Stimulated activated CD4-positive, alpha-beta T cell treated with anti-CD3 and anti-CD28 coated beads, TNF-alpha, amount 100 ng/mL, for 48 hours (primary cell): Measurements from ENCODE around the gene SRPK3.
A peak's percentile ranks its signal among the peaks of the same experiment; 100 is the strongest.
"Not testable (repeated sequence)": the region's sequence is repeated elsewhere in the genome, so short reads cannot be mapped to it uniquely, and the experiment has no call there.

Source experiments
- DNase-seq, 3 donors: peaks; one replicate each; pipeline ENCODE4 v3.0.0-alpha.2; 2020; ENCODE audit warnings: low read depth in 3 of 3

The SRPK3 gene

DNA sequence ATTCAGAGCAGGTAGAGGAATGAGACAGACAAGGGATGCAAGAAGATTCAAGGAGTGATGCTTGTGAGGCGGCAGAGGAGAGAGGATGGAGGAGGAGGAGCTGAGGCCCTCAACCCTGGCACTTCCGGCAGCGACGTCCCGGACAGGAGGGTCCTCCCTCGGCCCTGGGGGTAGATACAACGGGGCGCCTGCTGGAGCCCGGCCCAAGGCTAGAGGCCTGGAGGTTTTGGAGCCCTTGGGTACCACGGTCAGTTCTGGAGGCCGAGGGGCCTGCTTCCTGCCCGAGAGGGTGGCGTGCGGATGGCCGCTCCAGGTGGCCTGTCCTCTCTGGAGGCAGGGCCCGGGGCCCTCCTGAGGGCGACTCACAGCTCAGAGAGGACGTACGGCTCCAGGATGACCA is 27.1 kb downstream of the SRPK3 start:
- DNase-seq: no peak

DNA sequence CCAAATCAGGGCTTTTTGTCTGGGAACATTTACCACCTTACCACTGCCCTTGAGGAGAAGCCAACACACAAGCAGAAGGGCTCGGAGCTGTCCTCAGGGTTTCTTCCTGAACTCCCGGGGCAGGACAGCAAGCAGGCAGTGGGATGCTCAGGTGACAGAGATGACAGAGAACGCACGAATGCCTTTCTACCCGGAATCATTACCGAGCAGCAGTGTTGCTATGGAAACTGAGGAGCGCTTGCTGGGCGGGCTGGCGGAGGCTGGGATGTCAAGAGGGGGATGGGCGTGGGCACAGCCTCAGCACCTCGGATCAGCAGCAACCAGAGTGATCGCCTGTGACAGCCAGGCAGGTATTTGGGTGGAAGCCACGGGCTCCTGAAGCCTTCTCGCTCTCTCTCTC is 31.4 kb downstream of the SRPK3 start:
- DNase-seq: no peak

DNA sequence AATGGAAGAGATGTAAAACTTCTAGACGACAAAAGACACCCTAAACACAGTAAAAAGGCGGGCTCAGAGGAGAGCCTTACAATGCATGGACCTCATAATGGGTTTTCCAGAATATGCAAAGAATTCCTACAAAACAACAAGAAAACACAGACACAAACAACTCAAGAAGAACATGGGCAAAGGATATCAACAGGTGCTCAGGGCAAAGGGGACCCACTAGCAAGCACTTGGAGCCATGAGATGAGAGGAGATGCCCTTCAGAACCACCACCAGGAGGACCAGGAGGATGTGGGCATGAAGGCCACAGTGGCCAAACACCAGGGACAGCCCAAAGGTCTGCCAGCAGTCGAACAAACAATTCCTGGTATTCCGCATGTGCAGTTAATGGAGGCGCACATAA is 32.3 kb downstream of the SRPK3 start:
- DNase-seq: no peak

DNA sequence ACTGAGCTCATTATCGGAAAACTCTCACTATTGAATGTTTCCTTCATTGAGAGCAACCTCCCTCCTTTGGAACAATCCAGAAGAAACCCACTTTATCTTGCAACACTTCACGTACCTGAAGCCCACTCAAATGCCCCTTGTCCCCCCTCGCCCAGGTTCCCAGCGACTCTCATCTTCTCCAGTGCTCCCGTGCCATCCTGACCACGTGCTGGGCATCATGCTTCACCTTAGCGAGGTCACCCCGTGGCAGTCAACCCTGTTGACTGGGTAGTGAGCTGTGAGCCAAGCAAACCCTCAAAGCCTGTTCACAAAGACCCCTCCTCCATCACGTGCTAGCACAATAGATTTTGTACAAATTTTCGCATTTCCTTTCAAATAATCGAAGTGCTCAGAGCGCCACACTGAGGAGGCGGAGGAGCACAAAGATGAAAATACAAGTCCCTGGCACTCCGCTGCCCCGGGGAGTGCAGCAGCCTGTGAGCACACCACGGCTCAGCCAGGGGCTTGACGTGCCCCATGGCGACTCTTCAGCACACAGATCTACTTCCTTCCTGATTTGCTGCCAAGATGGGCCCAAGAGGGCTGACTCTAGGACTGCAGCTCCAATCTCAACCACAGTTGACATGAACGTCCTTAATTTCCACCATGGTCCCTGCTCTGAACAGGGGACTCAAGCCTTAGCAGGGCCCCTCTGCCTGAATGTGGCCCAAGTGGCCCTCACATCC is 33.9 kb downstream of the SRPK3 start:
- no peak for DNase-seq

DNA sequence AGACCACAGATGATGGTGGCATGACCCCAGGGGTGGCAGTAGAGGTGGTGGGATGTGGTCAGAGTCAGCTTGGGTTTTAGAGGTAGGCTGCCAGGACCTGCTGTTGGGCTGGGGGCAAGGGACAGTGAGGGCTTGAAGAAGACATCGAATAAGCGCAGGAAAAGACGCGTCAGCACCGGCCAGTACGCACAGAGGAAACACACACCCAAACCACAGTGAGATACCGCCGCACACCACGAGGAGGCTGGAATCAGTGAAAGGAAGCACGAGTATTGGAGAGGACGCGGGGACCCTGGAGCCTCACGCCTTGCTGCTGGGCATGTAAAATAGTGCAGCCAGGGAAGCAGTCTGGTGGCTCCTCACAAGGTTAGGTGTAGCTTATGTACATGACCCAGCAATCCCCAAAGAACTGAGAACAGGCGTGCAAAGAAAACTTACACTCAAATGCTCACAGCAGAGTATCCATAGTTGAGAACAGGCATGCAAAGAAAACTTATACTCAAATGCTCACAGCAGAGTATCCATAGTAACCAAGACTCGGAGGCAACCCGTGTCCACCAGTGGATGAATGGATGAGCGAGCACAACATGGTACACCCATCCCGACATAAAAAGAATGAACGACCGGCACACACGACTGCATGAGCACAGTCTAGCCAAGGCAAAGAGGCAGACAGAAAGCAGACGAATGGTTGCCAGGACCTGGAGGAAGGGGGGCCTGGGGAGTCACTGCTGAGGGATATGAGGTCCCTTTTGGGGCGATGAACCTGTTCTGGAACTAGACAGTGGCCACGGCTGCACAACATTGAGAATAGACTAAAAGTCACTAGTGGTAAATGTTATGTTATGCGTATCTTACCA is 36.2 kb downstream of the SRPK3 start:
- DNase-seq: no peak

DNA sequence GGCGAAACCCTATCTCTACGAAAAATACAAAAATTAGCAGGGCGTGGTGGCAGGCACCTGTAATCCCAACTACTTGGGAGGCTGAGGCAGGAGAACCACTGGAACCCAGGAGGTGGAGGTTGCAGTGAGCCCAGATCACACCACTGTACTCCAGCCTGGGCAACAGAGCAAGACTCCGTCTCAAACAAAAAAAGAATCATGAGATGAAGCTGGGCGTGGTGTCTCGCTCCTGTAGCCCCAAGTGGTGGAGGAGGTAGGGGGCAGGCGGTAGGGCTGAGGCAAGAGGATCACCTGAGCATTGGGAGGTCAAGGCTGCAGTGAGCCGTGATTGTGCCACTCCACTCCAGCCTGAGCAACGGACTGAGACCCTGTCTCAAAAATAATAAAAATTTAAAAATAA is 37.2 kb downstream of the SRPK3 start:
- DNase-seq: not testable (repeated sequence)

DNA sequence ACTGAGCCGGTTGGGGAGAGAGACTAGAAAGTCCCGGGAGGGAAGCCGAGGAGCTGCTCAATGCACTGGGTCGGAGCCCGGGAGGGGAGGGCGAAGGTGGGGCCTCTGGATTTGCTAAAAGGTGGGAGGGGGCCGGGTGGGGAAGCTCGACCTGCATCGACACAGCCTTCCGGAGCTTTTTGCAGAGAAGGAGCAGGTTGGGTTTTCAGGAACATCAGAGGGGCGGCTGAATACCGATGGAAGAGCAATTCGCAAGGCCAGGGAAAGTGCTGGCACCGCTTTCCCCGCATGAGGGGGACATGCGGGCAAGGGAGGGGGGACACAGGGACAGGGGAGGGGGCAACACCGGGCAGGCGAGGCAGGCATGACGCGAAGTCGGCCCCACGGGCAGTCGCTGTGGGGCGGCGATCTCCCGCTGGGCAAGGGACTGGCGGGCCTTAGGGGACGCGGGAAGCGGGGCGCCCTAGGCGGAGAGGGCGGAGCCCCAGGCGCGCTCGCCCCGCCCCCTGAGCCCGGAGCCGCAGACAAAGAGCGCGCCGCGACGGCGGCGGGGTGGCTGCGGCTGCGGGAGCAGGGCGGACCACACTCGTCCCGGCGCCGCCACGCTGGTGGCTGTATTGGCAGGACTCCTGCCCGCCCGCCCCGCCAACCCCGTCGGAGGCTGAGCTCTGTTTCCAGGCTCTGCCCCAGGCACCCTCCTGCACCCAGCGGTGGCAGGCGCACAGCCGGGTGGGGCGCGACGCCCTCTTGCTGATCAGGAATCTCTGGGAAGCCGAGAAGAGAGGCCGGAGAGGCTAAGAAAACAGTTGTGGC is 37.9 kb downstream of the SRPK3 start:
- peak in 1 of 3 donors; percentile 47 for DNase-seq

DNA sequence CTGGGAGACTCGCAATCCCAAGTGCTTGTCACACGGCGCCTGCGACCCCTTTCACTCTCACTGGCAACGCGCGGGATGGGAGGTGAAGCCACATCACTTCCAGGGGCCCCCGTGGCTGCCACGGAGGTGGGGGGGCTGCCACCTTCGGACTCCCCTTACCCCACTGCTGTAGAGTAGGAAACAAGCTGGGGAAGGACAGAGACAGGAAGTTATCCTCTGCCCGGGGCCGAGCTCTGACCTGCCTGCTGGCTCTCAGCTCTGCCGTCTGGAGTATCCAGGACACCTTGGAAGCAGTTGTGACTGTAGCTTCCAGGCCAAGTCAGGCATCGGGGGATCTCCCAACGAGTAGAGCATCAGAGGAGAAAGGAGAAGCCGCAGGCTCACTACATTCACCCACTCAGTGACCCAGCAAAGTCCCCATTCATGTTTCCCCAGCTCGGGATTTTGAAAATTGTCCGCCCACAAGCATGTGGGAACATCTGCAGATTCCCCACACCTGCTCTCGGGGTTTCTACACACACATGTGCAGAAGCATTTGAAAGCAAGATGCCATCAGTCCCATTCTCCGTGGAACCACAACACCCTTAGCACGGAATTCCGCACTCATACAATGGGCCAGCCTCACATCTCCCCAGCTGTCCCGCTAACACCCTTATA is 38.7 kb downstream of the SRPK3 start:
- DNase-seq: no peak

DNA sequence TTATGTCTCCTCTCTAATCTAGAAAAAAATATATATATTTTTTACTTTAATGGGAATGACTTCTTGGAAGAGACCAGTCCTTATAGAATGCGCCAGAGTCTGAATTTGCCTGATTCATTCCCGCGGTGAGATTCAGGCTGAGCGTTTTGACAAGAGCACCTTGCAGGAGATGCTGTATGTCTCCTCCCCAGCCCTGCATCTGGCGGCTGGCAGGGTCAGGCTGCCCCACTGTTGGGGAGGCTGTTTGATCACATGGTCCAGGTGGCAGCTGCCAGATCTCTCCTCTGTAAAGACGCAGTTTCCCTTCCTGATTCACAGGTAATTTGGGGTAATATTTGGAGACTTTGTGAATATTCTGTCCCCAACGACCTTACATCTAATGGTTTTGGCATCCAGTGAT is 39.8 kb downstream of the SRPK3 start:
- no peak for DNase-seq

DNA sequence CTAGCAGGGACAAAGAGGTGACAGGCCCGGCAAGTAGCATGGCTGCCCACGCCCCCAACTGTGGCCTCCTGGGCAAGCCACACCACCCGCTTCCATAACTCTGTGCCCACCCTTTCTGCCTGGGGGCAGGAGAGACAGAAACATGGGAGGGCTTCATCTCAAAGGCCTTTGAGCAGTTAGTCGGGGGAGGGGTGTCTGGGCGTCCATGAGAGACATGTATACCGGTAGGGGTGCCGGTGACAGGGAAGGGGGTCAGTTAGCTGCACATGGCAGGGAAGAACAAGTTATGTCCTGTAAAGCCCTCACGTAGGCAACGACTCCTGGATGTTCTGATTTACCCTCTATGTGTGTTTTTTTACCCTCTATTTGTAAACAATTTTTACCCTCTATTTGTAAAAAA is 40.2 kb downstream of the SRPK3 start:
- DNase-seq: no peak

DNA sequence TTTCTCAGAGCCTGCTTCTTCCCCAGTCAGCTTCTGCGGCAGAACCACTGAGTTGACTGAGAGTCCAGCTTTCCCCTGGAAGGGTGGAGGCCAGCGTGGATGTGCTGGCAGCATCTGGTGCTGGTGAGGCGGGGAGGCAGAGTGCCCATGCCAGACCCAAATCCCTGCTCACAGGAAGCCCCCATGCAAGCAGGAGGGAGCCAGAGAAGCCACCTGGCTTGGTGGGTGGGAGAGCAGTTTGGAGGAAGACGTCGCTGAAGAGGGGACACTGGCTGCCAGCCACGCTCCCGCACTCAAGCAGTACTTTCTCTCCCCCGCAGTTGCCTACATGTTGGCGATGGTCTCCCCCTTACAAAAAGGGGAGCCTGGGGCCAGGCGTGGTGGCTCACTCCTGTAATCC is 43.5 kb downstream of the SRPK3 start:
- DNase-seq: no peak

DNA sequence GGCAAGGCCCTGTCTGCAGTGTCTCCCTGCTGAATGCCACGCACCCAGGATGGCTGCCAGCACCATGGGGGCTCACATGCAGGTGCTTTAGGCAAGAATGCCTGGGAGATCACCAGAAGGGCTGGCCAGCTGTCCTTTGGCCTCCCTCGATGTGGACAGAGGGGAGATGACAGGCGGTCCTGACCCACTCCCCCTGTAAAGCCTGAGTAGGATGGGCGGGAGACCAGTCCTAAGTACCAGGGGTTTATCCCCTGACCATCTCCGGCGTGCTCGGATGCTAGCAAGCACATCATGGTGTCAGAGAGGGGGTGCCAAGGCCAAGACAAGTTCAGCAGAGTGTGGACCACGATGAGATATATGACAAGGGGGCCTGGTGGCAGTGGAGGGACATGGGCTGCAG is 44.2 kb downstream of the SRPK3 start:
- no peak for DNase-seq

DNA sequence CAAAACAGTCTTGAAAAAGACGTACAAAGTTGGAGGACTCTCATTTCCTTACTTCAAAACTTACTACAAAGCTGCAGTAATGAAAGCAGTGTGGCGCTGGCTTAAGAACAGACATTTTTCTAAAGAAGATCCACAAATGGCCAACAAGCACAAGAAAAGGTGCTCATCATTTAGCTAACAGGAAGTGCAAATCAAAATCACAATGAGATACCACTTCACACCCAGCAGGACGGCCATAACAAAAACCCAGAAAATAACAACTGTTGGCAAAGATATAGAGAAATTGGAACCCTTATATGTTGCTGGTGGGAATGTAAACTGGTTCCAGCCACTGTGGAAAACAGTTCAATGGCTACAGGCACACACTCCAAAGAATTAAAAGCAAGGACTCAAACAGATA is 46.2 kb downstream of the SRPK3 start:
- no peak for DNase-seq

DNA sequence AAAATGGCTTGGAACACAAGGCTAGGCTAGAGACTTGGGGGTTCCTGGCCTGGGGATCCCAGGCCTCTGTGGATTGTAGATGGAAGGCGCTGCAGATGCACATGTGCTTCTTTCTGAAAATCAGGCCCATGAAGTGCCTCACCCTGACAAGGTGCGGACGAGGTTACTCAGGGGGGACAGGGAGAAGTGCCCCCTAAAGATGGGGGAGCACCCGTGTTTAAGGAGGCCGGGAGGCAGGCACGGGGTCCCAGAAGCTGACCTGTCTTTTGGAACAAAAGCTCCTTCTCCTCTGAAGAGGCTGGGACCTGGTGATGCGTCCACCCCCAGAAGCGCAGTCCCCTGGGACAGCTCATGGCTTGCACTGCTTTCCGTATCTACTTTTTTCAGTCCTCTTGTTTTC is 47.1 kb downstream of the SRPK3 start:
- DNase-seq: no peak

DNA sequence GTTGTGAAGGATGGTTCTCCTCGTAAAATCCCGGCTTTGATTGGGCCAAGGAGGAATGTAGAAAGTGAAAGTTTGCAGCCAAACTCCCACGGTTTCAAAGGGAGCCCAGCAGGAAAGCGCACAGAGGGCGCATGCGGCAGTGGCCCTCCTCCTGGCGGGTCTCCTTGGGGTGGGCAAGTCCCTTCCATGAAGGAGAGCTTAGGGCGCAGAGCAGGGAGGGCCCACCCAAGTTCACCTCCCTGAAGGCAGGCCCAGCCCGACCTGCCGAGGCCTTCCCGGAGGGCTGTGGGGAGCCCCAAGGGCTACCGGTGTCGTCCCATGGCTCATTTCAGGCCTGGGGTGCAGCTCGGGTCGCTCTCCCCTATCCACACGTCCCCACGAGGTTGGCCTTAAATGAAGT is 47.5 kb downstream of the SRPK3 start:
- DNase-seq: no peak

DNA sequence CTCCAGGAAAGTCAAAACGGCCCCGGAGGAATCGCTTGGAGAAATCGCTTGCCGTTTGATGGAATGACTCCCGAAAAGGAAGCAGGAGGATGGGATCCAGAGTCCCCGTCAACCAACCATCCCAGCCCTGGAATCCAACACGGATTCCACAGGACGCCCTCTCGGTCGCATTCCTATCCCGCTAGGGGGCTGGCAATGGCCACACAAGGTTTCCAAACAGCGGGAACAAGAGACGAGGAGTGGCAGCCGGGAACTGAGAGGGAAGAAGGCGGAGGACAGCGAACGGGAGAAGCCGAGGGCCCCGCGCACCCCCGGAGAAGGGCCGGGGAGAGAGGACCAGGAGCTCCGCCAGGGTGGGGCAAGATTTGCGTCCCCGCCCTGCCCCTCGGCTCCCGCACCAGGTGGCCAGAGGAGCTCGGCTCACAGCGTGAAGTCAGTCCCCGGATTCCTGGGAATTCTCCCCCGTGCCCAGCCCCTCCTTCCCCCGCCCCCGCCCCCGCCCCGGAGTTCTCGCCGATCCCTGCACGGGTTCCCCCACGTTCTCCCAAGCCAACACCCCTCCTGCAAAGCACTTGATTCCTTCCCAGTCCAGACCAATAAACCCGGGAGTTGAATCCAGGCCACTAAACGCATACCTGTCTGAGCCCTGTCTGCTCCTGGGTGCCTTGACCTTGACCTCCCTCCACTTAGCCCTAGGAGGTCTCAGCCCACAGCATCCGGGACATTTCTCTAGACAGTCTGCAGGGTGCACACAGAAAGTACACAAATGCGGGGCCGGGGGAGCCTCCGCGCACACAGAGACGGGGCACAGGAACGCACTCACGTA is 48.1 kb downstream of the SRPK3 start:
- DNase-seq: no peak

DNA sequence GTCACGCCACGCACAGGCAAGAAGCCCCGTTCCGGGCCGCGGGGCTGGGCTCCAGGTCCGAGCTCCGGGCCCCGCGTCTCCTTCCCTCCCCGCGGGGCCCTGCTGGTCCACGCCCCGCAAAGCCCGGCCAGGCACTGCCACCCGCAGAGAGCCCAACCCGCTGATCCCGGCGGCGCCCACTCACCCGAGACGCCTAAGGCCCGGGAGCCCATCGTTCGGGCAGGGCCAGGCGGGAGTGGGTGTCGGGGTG is 48.6 kb downstream of the SRPK3 start:
- DNase-seq: no peak

DNA sequence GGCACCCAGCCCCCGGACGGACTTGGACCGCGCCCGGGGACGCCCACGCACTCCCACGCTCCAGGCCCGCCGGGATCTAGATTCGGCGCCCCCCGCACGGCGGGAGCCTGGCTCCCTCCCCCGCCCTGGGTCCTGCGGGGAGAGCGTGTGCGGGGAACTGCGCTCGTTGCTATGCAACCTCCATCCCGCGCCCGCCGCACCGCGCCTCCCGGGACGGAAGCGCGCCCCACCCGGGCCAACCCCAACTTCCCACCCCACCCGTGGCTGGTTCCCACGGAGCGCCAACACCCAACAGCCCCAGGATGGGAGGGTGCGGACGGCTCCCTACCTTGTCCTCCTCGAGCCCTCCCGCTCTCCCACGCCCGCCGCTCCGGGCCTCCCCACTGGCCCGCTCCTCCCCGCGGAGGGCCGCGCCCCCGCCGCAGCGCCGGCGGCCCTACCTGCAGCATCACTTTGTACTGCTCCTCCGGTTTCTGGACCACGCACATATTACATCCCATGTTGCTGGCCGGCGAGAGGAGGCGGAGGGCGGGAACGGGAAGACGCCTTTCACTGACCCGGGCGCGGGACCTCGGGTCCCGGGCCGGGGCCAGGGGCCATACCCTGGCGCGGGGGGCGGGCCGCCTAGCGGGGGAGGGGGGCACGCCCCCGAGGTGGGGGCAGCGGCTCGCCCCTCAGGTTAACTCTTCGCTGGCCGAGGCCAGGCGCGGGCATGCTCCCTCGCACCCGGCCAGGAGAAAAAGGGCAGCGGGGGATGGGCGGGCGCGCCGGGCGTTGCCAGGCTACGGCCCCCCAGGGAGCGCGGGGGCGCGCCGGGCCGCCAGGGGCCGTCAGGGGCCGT is 49.2 kb downstream of the SRPK3 start, which contains the start of gene PDZD4:
TSS of gene PDZD4 (minus strand) at position 746 of the 841 bp plus-strand sequence. CDS start at position 500, 246 bp downstream.
- no peak for DNase-seq

DNA sequence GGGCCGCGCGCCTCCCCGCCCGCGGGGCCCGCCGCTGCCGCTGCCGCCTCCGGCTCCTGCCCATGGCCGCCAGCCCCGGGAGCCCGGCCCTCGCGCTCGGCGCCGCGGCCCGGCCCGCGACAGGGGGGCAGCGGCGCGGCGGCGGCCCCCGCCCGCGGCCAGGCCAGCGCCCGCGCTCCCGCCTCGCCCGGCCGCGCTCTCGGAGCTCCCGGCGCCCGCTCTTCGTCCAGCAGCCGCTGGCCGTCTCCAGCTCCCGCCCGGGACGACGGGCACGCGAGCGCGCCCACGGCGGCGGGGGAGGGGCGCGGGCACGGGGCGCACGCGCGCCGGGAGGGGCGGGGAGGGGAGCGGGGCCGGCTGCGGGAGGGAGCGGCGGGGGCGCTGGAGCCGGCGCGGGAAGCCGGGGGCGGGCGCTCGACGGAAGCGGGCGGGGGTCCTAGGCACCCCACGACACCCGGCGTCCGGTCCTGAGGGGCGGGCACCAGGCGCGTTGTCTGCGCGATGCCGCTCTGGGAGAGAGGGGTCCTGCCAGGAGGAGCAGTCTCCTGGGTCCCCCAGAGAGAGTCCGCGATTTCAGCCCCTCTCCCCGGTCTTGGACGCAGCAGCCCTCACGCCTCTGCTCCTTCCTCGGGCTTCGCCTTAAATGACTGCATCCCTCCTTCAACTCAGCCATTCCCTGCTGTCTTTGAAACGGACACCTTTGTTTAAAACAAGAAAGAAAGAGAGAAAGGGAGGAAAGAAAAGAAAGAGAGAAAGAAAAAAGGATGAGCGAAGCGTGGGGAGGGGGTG is 50.0 kb downstream of the SRPK3 start:
- DNase-seq: no peak
